Stimulated activated naive CD8-positive, alpha-beta T cell treated with anti-CD3 and anti-CD28 coated beads, Interleukin-15, Interleukin-2, amounts not matched to agents 100 ng/mL and 50 ng/mL, for 24 hours (primary cell): Measurements from ENCODE around the gene P4HB.

Experiments
- H3K27ac Mint-ChIP-seq: one replicate; pipeline ENCODE4 v1.8.0; 2021; ENCODE audit warnings: mild to moderate bottlenecking, mixed read lengths
- H3K27me3 Mint-ChIP-seq: one replicate; pipeline ENCODE4 v1.8.0; 2021; ENCODE audit warnings: mixed read lengths
- H3K36me3 Mint-ChIP-seq: one replicate; pipeline ENCODE4 v1.8.0; 2021; ENCODE audit warnings: low read depth, mixed read lengths
- H3K4me1 Mint-ChIP-seq: one replicate; pipeline ENCODE4 v1.8.0; 2021; ENCODE audit warnings: low read depth, mixed read lengths
- H3K4me3 Mint-ChIP-seq: one replicate; pipeline ENCODE4 v1.8.0; 2021; ENCODE audit warnings: mild to moderate bottlenecking, mixed read lengths
- H3K9me3 Mint-ChIP-seq: one replicate; pipeline ENCODE4 v1.8.0; 2021; ENCODE audit warnings: mixed read lengths

Gene P4HB

DNA sequence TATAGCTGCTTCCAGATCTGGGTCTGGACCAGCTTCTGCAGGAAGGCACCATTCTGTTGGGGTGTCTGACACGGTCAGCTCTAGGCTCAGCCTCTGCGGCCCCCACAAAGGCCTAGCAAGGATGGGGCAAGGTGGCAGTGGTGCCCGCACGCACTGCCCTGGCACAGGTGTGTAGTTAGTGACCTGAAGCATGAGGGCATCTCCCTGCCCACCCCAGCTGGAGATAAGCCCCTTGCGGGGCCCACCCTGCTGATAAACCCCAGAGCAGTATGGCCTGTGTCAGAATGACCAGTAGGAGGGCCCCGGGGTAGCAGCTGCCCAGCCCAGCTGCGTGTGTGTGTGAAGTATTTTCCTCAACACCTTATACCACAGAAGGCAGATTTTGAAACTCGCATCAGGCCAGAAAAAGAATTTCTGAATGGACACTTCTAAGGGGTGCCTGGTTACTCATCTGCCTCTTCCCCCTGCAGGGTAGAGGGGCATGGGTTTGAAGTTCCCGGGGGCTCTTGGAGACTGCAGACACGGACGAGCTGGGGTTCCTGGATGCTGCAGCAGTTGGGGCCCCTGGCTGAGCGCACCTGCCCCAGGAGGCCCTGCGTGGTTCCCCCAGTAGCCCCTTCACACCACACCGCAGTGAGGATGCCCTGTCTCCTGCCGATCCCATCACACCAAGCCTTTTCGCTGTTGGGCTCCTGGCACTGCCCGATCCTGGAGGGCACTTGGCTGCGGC lies 6.3 kb upstream of the P4HB start:
- peak overlapping the region; percentile 87 for H3K27ac Mint-ChIP-seq
- peaks cover 56% of the 10 kb centered on the region for H3K4me1 Mint-ChIP-seq
- peaks cover 45% of the 10 kb centered on the region for H3K36me3 Mint-ChIP-seq
- no peaks in the 10 kb centered on the region for H3K27me3 Mint-ChIP-seq
- no peaks in the 10 kb centered on the region for H3K9me3 Mint-ChIP-seq
- H3K4me3 Mint-ChIP-seq = peak overlapping the region; percentile 48

DNA sequence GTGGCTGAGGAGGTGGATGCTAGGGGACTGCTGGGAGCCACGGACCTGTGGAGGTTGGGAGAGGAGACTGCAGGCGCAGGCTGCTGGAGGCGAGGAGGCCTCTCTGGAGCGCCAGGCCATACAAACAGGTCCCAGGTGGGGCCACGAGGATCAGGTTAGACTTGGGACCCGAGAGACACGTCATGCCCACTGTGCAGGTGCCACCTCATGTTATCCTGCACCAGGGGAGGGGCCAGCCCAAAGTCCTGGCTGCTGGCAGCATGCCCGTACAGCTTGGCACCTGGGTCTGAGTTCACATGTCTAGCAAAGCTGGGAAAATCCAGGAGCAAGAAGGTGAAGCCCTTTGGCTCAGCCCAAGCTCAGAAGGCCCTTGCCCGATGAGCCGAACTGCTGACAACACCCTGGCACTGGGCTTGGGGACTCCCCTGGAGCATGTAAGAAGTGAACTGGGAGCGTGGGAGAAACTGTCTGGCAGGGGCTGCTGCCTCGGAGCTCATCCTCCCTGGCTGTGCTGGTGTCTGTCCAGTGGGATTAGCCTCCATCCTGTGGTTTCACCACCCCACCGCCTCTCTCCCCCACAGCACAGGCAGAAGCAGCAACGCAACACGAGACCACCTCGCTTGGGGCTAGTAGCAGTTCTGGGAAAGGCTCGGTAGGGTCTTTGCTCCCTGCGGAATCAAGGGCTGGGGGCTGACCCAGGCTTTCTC lies 5.6 kb upstream of the P4HB start:
- Mint-ChIP-seq H3K27ac (peak overlapping the region; percentile 87), H3K9me3 (no peaks in the 10 kb centered on the region), H3K4me1 (peaks cover 58% of the 10 kb centered on the region), H3K4me3 (peak overlapping the region; percentile 48), H3K36me3 (peaks cover 48% of the 10 kb centered on the region), H3K27me3 (no peaks in the 10 kb centered on the region)

DNA sequence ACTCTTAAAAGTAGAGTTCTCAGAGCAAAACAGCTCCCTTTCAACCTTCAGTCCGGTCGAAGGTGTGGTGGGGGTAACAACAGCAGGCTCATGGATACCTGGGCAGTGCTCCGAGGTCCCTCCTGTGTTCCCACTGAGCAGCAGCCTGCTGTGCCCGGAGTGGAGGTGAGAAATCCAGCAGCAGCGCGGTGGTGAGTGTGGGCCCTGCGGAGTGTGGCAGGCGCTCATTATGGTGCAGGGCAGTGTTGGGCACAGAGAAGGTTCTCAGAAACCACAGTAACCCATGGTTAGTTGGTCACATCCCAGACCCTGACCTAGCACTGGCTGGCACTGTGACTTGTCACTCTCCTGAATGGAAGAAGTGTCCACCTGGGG lies 5.0 kb upstream of the P4HB start:
- Mint-ChIP-seq H3K27me3 (peaks cover 3% of the 10 kb centered on the region), H3K9me3 (no peaks in the 10 kb centered on the region), H3K4me3 (no peak overlapping the region), H3K27ac (peak overlapping the region; percentile 52), H3K36me3 (peaks cover 50% of the 10 kb centered on the region), H3K4me1 (peaks cover 62% of the 10 kb centered on the region)

DNA sequence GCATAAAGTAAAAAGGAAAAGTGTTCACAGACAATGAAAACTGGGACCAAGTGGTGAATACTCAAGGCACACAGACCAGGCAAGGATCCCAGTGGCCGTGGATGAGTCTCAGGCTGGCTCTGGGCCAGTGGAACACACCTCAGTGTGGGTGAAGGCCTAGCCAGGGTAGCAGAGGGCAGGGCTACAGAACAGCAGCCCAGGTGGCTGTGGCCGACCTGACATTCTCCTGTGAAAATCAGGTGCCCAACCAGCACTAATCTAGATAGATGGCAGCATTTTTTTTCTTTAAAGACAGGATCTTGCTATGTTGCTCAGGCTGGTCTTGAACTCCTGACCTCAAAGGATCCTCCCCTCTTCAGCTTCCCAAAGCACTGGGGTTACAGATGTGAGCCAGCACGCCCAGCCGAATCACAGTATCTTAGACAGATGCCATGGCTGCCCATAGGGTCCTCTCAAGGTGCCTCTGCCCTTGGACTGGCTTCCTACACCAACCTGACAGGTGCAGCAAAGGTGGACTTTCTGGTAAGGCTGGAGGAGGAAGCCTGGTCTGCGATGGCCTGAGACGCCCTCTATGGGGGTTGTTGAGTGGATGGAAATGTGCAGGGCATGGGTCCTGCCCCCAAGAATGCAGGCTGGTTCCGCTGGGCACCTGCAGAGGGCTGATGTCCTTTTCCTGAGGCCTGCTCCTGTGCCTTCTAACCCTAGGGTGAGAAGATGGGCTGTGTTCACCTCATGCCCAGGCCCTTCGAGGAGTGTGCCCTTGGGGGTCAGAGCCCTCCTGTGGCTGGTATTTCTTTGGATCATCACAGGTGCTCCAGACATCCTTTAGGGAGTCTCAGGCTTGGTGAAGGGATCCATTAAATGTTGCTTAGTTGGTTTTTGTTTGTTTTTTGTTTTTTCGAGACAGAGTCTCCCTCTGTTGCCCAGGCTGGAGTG lies 3.8 kb upstream of the P4HB start:
- Mint-ChIP-seq H3K9me3 (no peaks in the 10 kb centered on the region), H3K27ac (peak overlapping the region; percentile 96), H3K36me3 (peaks cover 45% of the 10 kb centered on the region), H3K27me3 (peaks cover 3% of the 10 kb centered on the region), H3K4me1 (peaks cover 58% of the 10 kb centered on the region), H3K4me3 (peak overlapping the region; percentile 81)

DNA sequence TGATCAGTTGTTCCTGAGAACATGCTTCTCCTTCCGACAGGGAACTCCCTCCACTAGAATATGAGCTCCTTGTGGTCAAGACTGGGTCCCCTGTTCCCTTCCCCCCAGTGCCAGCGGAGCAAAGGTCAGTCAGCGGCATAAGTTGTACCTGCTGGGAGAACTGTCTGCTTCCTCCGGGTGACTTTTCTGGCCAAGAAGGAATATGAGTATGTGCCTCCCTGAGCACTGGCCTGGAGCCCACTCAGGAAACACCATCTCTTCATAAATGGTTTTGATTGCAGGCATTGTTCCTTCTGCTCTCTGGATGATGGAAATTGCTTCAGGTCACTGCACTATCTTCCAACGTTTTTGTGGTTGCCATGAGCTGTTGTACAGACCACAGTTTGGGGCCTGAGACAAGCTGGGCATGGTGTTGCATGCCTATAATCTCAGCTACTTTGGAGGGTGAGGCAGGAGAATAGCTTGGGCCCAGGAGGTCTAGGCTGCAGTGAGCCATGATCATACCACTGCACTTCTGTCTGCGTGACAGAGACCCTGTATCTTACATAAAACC lies 2.9 kb upstream of the P4HB start:
- peaks cover 49% of the 10 kb centered on the region for H3K36me3 Mint-ChIP-seq
- H3K9me3 Mint-ChIP-seq = no peaks in the 10 kb centered on the region
- H3K27me3 Mint-ChIP-seq = peaks cover 3% of the 10 kb centered on the region
- peak overlapping the region; percentile 81 for H3K4me3 Mint-ChIP-seq
- H3K4me1 Mint-ChIP-seq = peaks cover 65% of the 10 kb centered on the region
- peak overlapping the region; percentile 96 for H3K27ac Mint-ChIP-seq

DNA sequence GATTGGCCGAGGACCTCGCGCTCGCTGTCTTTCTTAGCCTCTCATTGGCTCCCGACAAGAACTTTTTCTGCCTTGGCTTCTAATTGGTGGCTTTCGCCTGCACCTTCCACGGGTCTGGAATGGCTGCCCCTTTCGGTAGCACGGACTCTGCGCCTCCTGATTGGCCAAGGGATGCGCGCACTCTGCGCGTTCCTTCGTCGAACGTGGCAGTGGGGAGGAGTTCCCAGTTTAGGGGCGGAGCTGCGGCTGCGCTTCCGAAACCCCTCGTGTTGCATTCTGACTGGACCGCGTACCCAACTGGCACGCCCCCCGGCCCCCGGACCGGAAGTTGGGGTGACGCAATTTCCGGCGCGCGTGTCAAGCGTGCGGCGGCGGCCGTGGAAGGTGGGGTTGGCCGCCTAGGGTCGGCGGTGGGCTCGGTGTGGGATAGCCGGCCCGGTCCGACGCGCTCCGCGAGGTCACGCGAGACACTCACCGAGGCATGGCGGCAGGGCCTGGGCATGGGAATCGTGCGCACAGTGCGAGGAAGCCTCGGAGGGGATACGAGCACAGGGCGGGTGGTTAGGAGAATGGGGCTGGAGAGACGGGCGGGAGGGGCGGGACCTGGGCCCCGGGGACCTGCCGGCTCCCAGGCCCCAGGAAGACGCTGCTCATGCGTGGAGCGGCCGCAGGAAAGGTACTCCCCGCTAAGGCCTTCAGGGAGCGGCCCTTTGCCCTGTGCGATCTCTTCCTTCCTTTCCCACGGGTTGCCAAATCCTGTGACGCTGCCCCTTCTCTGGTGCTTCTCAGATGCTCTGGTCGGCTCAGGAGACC lies 627 bp upstream of the P4HB start:
- peaks cover 3% of the 10 kb centered on the region for H3K27me3 Mint-ChIP-seq
- H3K9me3 Mint-ChIP-seq = no peaks in the 10 kb centered on the region
- H3K27ac Mint-ChIP-seq = peak overlapping the region; percentile 97
- H3K4me1 Mint-ChIP-seq = peaks cover 61% of the 10 kb centered on the region
- peak overlapping the region; percentile 95 for H3K4me3 Mint-ChIP-seq
- H3K36me3 Mint-ChIP-seq = peaks cover 53% of the 10 kb centered on the region

DNA sequence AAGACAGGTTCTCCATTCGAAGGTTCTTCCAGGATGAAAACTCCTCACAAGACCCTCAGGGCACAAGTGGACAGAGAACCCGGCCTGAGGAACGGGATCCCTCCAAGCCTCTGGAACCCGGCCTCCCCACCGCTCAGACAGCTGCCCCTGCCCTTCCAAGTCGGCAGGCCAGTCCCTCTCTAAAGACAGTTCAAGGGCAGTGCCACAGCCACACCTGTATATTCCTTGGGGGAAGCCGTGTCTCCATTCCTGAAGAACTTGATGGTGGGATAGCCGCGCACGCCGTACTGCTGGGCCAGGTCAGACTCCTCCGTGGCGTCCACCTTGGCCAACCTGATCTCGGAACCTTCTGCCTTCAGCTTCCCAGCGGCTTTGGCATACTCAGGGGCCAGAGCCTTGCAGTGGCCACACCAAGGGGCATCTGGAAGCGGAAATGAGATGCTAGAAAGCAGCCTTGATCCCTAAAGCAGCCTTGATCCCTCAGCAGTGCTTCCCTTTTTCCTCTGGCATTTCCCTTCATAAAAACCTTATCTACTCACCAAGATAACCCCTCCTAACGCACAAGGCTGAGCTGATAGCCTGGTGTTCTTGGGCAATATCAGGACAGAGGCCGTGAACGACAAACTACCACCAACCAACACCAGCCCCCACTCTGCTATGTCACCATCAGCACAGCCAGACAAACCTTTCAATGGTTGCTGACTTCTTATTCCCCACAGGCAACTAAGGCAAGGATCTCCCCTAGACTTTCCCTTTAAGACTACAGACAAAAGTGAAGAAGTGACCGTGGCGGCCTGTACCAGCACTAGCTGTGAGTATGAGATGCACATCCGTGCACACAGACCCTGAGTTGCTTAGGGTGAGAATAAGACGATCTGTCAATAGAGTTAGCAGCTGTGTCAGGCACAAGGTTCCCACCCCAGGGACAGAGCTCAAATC lies 1.1 kb downstream of the P4HB start:
- Mint-ChIP-seq H3K27ac (peak overlapping the region; percentile 95), H3K36me3 (peaks cover 59% of the 10 kb centered on the region), H3K4me3 (peak overlapping the region; percentile 97), H3K4me1 (peaks cover 56% of the 10 kb centered on the region), H3K9me3 (no peaks in the 10 kb centered on the region), H3K27me3 (peaks cover 3% of the 10 kb centered on the region)

DNA sequence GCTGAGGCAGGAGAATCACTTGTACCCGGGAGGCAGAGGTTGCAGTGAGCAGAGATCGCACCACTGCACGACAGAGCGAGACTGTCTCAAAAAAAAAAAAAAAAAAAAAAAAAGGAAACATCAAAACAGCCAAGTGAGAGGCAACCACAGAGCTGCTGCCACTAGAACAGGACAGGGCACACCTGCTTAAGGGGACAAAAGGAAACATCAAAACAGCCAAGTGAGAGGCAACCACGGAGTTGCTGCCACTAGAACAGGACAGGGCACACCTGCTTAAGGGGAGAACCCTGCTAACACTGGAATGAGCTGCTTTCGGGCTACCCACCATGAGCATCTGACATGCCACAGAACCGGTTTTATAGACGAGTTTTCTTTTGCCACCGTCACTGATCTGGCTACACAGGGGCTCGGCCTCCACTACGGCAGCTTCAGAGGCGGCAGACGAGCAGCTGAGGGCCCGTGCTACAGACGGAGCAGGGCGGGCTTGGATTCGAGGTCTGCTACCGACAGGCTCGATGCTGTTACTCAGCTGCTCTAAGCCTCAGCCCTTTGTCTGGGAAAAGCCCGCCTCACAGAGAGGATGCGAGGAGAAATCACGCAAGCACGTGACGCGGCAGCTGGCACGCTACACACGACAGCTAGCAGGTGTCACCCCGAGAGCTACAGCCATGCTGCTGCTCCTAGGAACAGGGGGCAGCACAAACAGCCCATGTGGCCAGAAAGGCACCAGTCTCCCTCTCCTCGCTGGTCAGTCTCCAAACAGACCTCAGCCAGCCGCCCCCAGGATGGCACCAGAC lies 2.0 kb downstream of the P4HB start:
- peaks cover 57% of the 10 kb centered on the region for H3K36me3 Mint-ChIP-seq
- peaks cover 48% of the 10 kb centered on the region for H3K4me1 Mint-ChIP-seq
- peak overlapping the region; percentile 71 for H3K27ac Mint-ChIP-seq

DNA sequence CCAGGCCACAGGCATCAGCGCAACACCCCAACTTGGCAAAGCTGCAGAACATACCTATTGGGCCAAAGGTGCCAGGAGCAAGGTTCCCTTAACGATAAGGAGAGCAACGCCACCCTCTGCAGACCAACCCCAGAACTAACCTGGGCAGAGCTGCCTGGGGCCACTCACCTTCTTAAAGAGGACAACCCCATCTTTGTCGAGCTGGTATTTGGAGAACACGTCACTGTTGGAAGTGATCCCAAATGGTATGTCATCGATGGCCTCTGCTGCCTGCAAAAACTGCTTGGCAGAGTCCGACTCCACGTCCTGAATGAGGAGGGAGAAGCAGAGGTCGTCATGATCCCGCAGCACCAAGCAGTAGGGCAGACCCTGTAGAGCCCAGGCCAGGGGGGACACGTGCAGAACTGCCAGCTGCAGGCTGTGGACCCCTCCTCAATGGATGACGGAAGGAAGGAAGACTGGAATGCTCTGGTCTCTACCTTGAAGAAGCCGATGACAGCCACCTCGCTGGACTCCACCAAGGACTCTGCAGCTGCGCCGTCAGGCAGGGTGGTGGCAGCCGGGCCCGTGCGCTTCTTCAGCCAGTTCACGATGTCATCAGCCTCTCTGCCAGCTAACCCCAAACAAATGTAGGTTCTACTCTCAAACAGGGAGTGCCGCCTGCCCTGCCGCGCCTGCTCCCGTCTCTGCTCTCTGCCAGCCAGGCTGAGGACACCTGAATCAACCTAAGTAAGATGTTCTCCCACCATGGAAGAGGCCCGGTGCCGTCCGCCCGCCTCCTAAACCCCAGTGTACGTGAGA lies 5.2 kb downstream of the P4HB start:
- H3K4me3 Mint-ChIP-seq = no peak overlapping the region
- H3K9me3 Mint-ChIP-seq = no peaks in the 10 kb centered on the region
- no peaks in the 10 kb centered on the region for H3K27me3 Mint-ChIP-seq
- peaks cover 28% of the 10 kb centered on the region for H3K4me1 Mint-ChIP-seq
- H3K27ac Mint-ChIP-seq = no peak overlapping the region
- H3K36me3 Mint-ChIP-seq = peaks cover 60% of the 10 kb centered on the region

More for the DNA sequence above, 2.0 kb downstream of the P4HB start:
- Mint-ChIP-seq H3K27me3 (peaks cover 3% of the 10 kb centered on the region), H3K4me3 (peak overlapping the region; percentile 97), H3K9me3 (no peaks in the 10 kb centered on the region)

DNA sequence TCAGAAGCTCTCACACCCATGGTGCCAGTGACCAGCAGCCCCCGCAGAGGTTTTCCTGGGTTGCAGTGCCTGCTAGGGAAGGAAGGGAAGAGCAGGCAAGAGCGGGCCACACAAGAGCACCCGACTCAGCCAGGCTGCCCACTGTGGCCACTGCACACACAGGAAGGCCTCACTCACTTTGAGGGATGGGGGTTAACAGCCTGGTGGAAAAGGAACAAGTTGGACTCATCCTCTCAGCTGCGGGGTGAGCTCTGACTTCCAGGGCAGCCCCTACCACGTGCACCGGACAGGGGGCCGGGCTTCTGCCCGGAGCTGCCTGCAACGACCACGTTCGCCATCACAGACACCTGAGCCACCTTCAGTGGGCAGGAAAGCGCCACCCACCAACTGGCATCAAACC lies 8.1 kb downstream of the P4HB start:
- Mint-ChIP-seq H3K4me1 (peaks cover 3% of the 10 kb centered on the region), H3K9me3 (no peaks in the 10 kb centered on the region), H3K36me3 (peaks cover 45% of the 10 kb centered on the region), H3K27ac (no peak overlapping the region), H3K4me3 (no peak overlapping the region), H3K27me3 (no peaks in the 10 kb centered on the region)

DNA sequence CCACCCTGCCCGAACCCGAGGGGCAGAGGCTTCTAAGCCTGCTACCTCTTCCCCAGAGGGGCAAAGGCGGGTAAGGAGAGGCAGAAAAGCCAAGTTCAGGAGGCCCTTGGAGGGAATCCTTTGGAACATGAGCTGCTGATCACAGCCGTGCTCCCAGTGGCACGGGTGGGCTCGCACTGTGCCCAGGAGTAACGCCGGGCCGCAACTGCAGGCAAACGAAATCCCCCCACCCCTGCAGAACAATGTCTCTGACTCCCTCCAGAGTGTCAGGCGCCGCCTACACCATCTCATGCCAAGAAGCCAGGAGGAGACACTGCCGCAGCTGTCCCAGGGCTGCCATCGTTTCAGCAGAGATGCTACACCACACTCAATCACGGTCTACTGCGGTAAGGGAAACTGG lies 8.9 kb downstream of the P4HB start:
- no peak overlapping the region for H3K4me3 Mint-ChIP-seq
- H3K27me3 Mint-ChIP-seq = no peaks in the 10 kb centered on the region
- H3K36me3 Mint-ChIP-seq = peaks cover 52% of the 10 kb centered on the region
- H3K4me1 Mint-ChIP-seq = no peaks in the 10 kb centered on the region
- H3K27ac Mint-ChIP-seq = peak overlapping the region; percentile 31
- H3K9me3 Mint-ChIP-seq = no peaks in the 10 kb centered on the region

DNA sequence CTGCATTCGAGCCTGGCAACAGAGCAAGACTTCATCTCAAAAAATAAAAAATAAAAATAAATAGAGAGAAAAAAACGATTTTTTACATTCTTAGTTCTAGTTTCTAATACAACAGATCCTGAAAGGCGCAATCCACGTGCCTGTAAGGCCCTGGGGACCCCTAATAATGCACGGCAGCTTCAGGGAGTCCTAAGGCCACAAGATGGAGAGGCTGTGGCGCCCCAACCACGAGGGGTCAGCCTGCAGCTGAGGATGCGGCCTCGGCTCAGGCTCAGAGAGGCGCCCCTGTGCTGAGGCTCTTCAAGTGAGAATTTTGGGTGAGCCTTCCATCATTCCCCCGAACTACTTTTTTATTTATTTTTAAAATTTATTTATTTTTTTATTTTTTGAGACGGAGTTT lies 10.9 kb downstream of the P4HB start:
- Mint-ChIP-seq H3K27me3 (no peaks in the 10 kb centered on the region), H3K9me3 (no peaks in the 10 kb centered on the region), H3K27ac (no peak overlapping the region), H3K36me3 (peaks cover 61% of the 10 kb centered on the region), H3K4me3 (no peak overlapping the region), H3K4me1 (no peaks in the 10 kb centered on the region)
